ENCODE results near the gene ARMC9. TPM values are rescaled to one million over a fixed set of nuclear protein-coding genes. Genes with fewer than 3 reads are reported as not detected.

ARMC9 gene
- total RNA-seq, 1 experiment from 2014 or later, result 16.4 TPM

GRCh38 chr2:231380991-231381847 lies 182.8 kb downstream of the ARMC9 start:
- H3K27me3 ChIP-seq (ENCODE audit: insufficient read depth, low read length), result no peaks in the 10 kb centered on the region
- H3K4me1 ChIP-seq (ENCODE audit: control insufficient read depth in 1 of 2, insufficient read depth in 2 of 2, low read length in 2 of 2), result peaks cover 9 to 17% of the 10 kb centered on the region in 2 experiments; a peak in 3 of 4 replicates
- intact Hi-C loops (cut with micrococcal nuclease), result no loop called here
- H4K20me1 ChIP-seq (ENCODE audit: insufficient read depth), result no peaks in the 10 kb centered on the region
- H3K9me2 ChIP-seq (ENCODE audit: insufficient read depth), result no peaks in the 10 kb centered on the region
- RAD21 ChIA-PET (ENCODE audit: low non-redundant PET in 1 of 2, low total read pairs in 2 of 2, uncharacterized antibody in 2 of 2, unreplicated experiment in 2 of 2), result no interaction called here
- POLR2A ChIA-PET, result no interaction called here
- no peak overlapping the region for H3K27ac ChIP-seq (ENCODE audit: low read depth, low read length)
- CTCF ChIA-PET, result no interaction called here
- H3K4me3 ChIP-seq (replicated peaks in 1 of 2; ENCODE audit: low read depth in 1 of 2, low read length in 2 of 2), result no peak overlapping the region
- no peaks in the 10 kb centered on the region; a peak in 1 of 4 replicates for H3K9me3 ChIP-seq (ENCODE audit: control insufficient read depth in 1 of 2, insufficient read depth in 1 of 2, low read depth in 1 of 2, low read length in 2 of 2)
- no peak overlapping the region for H3K4me2 ChIP-seq (ENCODE audit: low read length)
- TF ChIP-seq ZFX (IDR thresholded peaks at IDR 0.05) (no peak), YY1 (IDR thresholded peaks at IDR 0.05; ENCODE audit: extremely low read depth, insufficient replicate concordance, low read depth, low read length) (no peak), ZBTB33 (IDR thresholded peaks at IDR 0.05; ENCODE audit: extremely low read depth, insufficient replicate concordance, low read length) (no peak), SP1 (IDR thresholded peaks at IDR 0.05; ENCODE audit: low read depth) (no peak), TCF7L2 (IDR thresholded peaks at IDR 0.05; ENCODE audit: borderline replicate concordance, extremely low read depth, insufficient read depth, insufficient read length) (no peak), EZH2 (IDR thresholded peaks at IDR 0.05) (no peak), EZH2phosphoT487 (IDR thresholded peaks at IDR 0.05; ENCODE audit: borderline replicate concordance) (no peak), POLR2AphosphoS5 (IDR thresholded peaks at IDR 0.05; ENCODE audit: low read depth, low read length) (no peak), CEBPB (IDR thresholded peaks at IDR 0.05; ENCODE audit: low read depth) (no peak)
- H3K9ac ChIP-seq (ENCODE audit: low read length), result no peak overlapping the region
- ATAC-seq (no peak), DNase-seq (ENCODE audit: low read depth, low spot score) (no peak)
- no peaks in the 10 kb centered on the region for H3K79me2 ChIP-seq (ENCODE audit: insufficient read depth, low read length)
- no peaks in the 10 kb centered on the region; a peak in 1 of 4 replicates for H3K36me3 ChIP-seq (ENCODE audit: control insufficient read depth in 1 of 2, insufficient read depth in 2 of 2, low read length in 2 of 2)
- no peak overlapping the region for H2AFZ ChIP-seq (ENCODE audit: low read depth, low read length, poor library complexity, severe bottlenecking)
- no TSS peak for BruUV-seq (replicated peaks)
